GM19467 (cell line): Measurements from ENCODE around the gene ABCA1.
"Not testable (repeated sequence)": the region's sequence is repeated elsewhere in the genome, so short reads cannot be mapped to it uniquely, and the experiment has no call there.

Experiments used
- ATAC-seq: cut with Tn5 transposase; IDR thresholded peaks from one replicate; pipeline ENCODE4 v1.9.1; 2021; ENCODE audit warnings: mild to moderate bottlenecking, moderate library complexity; ENCODE audit not compliant: unreplicated experiment

ABCA1 gene

DNA sequence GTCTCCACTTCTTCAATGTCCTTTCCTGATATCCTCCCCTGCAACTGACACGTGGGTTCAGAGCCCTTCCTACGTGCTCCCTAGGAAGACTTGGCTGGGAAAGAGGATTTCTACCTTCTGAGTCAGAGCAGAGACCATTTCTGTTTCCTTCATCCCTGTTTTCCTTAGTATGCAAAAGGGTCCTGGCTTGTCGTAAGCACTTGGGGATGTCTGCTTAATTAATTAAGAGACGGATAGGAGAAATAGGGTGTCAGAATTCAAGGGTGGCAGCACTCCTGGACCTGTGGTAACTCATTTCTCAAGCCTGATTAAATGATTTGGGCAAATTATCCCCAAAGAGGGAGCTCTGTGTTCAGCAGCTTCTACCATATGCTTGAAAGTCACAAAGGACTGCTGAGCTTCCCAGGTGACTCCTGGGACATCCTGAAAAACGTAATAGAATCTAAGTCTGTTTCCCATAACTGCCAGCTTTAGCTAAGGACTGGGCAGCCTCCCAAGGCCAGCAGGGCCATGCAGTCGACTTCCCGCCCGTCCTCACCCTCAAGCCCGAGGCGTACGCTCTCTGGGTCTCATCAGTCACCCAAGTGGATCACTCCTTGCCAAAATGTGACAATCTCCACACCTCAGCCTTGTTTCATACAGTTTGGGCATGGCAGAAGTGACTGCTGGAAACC lies 20.5 kb downstream of the ABCA1 start:
- ATAC-seq, result no peak

DNA sequence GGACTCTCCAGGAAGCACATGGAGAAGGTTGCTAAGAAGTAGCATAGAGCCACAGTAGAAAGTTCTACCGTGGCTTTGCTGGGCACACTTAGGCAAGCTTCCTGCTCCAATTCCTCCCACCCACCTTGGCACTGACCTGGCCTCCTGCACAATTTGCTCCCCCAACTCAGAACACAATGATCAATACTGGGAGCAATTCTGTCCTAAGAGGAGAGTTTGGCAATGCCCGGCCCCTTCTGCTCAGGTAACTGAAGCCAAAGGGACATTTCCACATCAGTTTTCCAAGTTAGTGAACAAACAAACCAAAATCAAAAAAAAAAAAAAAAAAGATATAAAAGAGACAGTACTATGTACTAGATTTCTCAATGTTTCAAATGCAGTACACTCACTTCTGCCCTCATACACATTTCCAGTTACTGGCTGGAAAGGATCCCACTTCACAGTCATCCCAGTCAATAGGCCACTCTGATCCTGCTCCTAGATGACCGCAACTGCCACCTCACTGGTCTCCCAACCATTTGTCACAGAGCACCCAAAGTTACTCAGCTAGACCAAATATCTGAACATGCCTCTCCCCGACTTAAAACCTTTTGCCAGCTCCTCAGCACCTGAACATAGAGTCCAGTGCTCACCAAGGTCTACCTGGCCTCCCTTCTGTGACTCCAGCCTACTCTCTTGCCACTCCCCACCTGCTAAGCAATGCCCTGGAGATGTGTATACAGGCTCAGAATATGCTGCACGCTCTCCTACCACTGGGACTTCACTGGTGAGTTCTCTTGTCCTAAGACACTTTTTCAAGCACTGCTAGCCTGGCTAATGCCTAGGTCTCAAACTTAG lies 21.3 kb downstream of the ABCA1 start:
- ATAC-seq, result no peak

DNA sequence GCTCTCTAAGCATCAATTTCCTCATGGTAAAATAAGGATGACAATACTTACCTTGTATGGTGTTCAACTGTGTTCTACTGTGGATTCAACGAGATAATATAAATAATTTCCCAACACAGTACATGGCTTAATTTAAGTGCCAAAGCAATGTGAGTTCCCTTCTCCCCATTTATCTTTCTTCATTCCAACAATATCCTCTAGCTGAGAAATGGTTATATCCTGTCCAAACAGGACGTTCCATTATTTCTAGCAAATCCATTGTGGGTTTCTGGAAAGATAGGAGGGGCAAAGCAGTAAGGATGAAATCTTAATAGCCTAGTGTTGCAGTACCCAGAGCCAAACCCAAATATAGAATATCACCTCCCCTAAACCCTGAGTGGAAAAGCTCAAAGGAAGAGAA lies 22.0 kb downstream of the ABCA1 start:
- ATAC-seq, result no peak

DNA sequence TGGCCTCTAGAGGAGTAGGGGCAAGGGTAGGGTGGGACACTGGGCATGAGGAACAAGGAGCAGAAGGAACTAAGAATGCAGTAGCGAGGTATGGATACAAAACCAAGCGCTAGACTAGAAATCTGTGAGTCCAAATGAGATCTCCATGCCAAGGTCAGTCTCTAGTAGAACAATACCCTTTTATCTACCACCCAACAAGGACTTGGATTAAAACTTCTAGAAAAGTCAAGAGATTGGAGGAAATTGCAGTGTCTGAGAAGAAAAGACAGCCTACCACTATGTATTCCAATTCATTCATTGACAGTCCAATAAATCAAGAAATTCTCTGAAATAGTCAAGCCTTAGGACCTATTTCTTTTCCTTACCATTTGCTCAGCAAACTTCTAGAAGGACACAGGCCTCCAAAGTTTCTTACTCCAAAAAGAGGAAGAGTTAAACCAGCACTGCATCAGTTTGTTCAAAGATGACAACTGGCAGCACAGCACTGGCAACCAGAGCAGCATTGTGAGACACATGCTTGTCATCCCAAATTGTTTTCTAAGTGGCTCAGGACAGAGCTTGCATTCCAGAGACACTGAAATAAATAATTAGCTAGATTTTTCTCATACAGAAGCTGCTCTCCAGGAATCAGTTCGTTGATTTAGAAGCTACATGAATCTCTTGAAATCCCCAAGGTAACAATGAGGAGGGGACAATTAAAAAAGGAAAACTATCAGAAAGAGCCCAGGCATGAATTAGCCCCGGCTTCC lies 22.6 kb downstream of the ABCA1 start:
- ATAC-seq, result no peak

DNA sequence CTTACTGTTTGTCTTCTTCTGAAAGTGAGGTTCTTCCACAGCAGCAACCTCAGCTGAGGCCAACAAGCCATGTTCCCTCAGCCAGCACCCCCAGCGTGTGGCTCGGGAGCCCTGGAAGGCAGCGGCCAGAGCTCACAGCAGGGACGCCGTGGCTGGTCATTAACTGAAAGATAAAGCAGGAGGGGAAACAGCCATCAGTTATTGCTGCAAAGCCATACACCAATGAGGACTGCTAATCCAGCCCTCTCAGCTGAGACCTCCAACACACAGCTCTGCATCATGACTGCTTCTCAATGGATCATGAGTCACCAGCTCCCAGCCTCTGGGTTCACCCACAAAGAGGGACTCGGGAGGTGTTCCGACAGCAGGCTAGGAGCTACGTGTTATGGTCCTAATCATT lies 24.3 kb downstream of the ABCA1 start:
- no peak for ATAC-seq

DNA sequence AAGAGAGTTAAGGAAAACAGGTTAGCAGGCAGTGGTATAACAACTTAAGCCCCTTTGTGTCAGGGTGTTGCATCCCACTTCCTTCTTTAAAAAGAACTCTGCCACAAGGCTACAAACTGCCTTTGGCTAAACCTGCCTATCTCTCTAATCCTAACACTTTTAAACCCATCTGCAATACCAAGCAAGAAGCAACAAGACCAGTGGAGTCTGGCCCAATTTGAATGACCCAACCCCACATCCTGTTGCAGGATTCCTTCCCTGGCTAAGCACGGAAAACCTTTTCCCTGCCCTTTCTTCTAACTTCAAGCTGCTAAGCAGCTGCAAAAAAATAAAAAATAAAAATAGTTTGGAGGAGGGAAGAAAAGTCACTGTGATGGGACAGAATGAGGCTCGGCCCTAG lies 27.1 kb downstream of the ABCA1 start:
- no peak for ATAC-seq

DNA sequence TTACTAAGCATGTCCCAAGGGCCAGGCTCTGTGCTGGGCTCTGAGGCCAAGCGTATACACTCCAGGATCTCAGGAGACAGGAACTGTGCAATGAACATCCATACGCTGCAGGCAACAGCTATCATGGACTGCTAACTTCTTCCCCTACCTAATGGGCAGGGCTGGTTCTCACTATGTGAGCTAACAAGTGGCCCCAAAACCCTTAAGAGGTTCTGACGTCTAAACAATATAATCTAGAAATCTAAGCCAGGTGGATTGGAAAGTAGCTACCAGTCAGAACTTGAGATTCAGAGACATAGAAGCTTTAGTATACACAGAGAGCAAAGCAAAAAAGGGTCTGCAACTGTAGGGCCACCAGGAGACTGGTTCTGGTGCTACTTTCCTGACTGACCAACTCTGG lies 27.6 kb downstream of the ABCA1 start:
- ATAC-seq, result no peak

DNA sequence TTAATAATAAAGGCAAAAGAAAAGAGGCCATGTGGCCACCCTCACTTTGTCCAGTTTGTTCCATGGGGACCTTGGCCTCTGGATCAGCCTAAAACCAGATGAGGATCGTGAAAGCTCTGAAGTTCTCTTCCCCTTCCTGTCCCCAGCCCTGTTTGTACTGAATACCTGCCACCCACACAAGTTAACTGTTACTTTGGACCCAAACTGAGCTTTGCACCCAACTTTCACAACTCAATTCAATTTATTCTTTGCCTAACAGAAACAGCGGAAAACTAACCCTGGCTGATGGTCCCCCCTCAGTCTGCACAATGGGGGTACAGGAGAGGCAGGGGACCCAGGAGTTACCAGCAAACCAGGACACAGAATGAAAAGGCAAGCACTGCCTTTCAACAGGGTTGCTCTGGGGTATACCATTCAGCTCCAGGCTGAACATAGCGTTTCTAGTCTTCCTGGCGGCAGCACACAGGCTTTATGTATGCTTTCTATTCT lies 28.2 kb downstream of the ABCA1 start:
- no peak for ATAC-seq

DNA sequence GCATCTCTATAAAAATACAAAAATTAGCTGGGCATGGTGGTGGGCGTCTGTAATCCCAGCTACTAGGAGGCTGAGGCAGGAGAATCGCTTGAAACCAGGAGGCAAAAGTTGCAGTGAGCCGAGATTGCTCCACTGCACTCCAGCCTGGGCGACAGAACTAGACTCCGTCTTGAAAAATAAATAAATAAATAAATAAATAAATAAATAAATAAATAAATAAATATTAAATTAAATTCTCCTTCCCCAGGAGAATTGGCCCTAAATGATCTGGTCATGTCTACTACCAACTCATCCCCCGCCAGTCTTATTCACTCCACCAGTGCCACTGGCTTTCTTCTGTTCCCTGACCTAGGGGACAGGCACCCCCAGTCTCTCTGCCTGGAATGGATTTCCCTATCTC lies 29.6 kb downstream of the ABCA1 start:
- not testable (repeated sequence) for ATAC-seq

DNA sequence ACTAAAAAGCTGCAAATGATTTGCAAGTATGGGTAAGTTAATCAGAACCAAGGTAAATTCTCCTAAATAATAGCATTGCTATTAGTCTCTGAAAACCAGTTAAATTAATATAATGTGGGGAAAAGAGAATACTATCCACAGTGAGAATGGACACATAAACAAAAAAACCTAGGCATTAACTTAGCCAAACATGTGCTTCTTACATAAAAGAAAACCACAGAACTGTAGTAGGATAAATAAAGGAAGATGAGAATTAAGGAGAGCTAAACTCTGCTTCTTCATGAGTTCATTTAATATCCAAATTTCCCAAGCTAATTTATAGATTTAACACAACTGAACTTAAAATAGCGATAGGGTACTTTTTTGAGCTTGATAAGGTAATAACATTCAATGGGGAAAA lies 31.8 kb downstream of the ABCA1 start:
- ATAC-seq, result no peak

DNA sequence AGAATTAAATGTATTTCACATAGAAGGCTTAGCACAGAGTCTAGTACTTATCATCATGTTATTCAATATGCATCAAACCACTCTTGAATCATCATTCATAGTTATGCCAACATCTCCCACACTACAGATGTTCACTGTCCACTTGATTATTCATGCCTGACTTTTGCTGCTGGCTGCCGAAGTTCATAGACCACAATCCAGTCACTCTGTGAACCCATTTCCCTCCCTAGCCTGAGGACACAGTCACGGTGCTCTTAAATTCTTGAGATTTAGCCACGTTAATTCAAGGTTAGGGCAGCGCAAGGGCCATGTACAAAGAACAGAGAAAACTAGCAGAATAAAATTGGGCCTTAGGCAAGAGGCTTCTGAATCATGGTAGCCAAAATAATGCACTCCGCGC lies 32.4 kb downstream of the ABCA1 start:
- ATAC-seq, result no peak

DNA sequence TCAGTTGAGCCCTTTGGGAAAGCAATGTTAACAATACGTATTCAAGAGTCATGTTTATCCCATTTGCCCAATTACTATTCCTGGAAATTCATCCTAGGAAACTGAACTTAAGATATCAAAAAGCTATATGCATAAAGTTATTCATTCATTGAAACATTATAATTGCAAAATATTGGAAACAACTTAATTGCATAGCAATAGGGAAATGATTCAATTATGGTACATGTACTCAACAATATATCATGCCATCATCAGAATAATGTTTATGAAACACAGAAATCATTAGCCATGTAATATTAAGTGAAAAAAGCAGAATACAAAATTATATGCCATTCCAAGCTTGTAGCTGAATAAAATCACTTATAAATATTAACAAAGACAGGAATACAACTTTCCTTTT lies 35.3 kb downstream of the ABCA1 start:
- no peak for ATAC-seq

DNA sequence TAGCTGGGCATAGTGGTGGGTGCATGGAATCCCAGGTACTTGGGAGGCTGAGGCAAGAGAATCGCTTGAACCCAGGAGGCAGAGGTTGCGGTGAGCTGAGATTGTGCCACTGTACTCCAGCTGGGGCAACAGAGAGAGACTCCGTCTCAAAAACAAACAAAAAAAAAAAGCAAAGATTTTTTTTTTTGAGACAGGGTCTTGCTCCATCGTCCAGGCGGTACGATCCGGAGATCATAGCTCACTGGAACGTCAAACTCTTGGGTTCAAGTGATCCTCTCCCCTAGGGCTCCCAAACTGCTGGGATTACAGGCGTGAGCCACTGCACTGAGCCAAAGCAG lies 37.6 kb downstream of the ABCA1 start:
- no peak for ATAC-seq

DNA sequence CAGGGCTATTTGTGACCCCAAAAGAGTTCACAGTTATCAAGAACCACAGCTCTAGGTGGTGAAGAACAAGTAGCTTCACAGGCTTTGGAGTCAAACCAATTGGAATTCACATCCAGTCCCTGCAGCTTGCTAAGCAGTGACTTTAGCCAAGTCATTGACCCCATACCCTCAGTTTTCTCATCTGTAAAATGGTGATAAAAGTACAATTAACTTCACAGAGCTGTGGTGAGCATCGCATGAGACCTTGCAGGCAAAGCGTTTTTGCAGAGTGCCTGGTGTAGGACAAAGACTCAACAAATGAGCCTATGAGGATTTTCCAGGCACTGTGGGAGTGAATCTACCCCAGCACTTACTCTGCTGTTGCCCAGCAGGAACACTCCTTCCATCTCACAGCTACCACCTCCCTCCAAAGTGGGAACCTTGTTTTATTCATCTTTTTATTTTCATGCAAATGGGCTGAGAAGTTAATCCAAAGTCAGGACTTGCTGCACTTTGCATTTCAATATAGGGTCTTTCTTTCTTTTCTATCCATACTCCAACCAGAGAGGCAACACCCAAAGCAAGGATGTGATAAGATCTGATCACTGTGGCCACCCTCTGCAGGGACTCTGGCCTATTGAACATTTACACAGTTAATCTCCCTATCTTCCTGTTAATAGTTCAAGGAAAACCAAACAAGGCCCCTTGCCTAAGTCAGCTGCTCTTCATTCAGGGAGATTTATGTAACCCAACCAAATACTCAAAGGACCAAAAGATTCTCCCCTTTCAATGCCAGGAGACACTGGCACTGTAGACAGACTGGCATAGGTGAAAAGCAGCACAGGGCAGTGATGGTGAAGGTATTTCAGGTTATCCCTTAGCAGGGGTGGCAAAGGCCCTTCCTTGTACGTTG lies 41.9 kb downstream of the ABCA1 start:
- ATAC-seq, result no peak

DNA sequence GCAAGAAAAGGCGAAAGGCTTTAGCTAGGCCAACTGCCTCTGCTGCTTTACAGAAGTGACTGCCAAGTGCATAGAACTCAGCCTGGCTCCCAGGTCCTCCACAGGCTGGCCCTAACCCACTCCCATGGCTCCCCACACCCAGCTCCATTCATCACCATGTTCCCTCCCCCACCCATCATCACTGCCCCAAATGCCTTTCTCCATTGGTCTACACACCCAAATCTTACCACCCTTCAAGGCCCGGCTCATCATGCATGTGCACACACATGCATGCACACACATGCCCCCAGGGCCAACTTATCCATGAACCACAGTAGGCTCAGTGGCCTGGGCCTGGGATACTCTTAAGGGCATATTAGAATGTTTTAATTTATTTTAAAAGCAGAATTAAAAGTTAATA lies 44.8 kb downstream of the ABCA1 start:
- ATAC-seq, result no peak

DNA sequence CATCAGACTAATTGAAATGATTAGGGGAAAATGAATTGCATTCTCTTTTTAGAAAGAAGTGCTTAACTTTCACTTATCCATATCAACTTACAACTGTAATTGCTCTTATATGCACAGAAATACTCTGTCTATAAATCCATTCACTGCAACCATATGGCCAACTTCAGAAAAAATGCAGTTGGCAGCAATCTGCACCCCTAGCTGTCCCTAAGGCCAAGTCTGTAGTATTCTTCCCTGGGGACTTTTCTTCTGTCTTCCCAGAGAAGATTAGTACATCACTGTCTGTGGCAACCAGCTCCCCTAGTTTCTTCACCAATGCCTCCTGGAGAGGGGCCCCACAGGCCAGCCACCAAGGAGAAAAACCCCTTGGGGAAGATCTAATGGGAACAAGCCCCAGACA lies 45.4 kb downstream of the ABCA1 start:
- ATAC-seq, result no peak

DNA sequence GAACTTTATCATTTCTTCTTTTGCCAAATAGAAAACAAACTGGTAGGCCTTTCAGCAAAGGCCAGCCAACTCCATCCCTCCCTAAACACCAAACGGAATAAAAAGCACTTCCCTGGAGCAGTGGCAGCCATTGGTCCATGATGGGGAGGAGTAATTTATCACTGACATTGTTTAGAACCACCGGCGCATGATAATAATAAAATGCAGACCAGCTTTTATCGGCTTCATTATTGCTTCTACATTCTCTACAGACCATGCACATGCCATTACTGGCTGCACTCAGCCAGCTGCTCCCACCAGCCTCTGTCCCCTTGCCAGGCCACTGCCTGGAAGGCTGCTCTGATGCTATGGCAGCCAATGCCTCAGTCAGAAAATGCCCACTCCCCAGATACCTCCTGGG lies 45.9 kb downstream of the ABCA1 start:
- ATAC-seq, result no peak

DNA sequence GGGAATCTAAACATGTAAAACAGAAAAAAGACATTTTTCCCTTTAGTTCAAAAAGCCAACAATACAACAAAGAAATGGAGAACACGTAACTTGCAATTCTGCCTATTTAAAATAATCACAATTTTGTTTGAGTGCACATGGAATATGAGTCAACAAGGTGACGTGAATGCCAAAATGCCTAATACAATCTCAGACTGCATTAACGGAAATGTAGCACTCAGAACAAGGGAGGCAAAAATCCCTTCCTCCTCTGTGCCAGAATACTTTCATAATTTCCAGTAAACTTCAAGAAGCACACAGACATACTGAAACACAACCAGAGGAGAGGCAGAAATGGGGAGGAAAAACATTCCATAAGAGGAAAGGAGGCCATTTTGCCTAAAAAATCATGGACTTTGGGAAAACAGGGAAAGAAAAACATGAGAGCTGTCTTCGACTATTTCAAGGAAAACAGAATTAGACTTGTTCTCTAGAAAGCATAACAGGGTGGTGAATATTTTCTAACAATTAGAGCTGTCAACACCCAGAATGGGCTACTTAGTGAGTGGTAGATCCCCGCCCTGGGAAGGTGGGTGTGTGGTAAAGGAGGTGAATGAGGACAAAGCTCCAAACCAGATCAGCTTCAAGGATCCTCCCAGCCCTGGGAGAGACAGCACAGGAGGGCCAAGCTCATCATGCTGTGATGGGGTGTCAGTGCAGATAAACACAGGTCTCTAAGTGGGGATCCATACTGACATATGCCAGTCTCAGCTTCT lies 48.2 kb downstream of the ABCA1 start:
- ATAC-seq, result no peak

DNA sequence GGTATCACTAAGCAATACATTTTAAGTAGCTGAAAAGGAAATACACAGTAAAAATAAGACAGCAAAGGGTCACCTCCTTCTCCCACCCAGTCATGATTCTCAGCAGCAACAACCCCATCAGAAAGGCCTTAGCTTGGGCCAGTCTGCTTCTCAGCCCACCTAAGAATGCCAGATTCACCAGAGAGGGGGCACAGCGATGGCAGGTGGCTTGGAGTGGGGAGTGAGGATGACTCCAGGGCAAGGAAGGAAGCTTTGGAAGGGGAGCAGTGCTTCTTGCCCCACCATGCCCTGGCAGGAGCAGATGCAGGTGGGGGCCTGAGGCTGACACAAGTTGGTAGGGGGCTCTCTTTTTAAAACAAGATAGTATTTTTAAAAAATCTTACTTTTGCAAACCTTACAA lies 51.4 kb downstream of the ABCA1 start:
- no peak for ATAC-seq

DNA sequence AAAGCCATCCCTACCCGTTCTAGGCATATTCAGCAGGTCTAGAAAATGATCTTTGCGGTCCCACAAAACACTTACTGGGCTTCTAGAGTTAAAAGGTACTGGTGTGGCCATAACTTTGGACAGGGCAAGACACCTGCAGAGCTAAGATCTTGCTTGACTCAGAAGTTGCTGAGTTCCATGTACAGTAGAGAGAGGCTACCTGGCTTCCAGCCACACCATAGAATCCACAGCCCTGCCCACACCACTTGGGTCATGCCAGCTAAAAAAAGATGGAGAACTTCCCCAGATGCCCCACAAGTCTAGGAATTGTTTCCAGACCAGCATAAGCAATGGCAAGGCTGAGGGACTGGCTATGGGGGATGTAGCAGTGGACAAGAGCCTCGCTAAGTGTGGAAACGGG lies 52.1 kb downstream of the ABCA1 start:
- no peak for ATAC-seq
